ENCODE results near the gene PRSS57.
A peak's percentile ranks its signal among the peaks of the same experiment; 100 is the strongest.

Gene PRSS57

DNA sequence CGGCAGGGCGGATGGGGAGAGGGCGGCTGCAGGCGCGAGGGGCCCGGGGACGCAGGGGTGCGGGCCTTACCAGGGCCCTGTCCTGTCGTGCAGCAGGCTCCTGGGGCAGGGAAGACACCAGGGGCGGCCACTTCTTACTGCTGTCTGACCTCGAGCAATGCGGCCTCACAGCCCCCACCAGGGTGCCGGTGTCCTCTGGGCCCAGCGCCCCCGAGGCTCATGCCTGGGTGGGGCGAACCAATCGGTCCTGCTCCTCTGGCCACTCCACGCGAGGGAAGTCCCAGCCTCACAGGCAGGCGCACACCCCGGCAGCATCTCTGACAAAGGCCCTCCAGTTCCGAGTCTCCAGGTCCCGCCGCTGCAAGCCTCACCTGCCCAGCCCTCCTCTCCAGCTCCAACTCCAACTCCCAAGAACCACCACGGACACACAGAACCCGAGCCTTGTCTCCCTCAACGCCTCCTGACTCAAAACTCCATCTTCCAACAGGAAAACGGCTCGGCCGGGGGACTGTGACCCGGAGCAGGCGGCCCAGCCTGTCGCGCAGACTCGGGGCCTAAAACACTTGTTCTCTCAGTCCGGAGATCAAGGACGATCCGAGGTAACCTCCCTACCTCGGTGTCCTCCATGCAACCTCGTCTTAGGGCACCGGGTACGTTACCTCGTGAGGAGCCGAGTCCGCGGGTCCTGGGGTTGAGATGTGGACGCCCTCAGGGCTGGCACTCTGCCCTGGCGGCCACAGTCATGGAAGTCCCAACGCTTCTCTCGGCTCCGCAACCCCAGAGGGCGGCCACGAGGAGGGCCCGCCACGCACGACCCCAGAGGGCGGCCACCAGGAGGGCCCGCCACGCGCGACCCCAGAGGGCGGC is 49.1 kb downstream of the PRSS57 start:
- peaks cover 57% of the 10 kb centered on the region for H3K36me3 ChIP-seq

DNA sequence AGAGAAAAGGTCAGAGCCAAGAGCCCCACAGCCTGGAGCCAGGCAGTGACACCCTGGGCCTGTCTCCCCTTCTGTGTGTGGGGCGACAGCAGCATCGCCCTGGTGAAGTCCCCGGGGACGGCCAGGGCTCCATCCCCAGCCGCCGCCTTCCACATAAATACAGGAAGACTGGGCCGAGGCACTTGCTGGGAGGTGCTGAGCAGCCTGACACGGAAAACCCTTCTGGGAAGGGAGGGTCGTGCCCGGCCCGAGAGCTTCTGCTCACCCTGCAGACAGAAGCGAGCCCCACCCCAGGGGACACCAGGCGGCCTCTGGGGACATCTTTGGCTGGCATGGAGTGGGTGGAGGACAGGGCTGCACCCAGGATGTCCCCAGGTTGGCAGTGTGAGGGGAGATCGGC is 50.5 kb downstream of the PRSS57 start:
- H3K9ac ChIP-seq: peak overlapping the region; percentile 64
- H3K27ac ChIP-seq: peak overlapping the region; percentile 58
- no peaks in the 10 kb centered on the region for H3K9me3 ChIP-seq
- peak overlapping the region; percentile 39 for H3K4me3 ChIP-seq
- H3K4me1 ChIP-seq: peaks cover 49% of the 10 kb centered on the region
- peak overlapping the region; percentile 92 for H3K4me2 ChIP-seq
- no peak for TF ChIP-seq Cebpa-rat (IDR thresholded peaks at IDR 0.05)
- H3K36me3 ChIP-seq: peaks cover 44% of the 10 kb centered on the region
- H4K20me1 ChIP-seq: peaks cover 69% of the 10 kb centered on the region
- H3K27me3 ChIP-seq: no peaks in the 10 kb centered on the region

More for the DNA sequence above, 49.1 kb downstream of the PRSS57 start:
- 0 out of 2 replicates have a peak overlapping the region, but pooled peaks have one; percentile 26 for H3K27ac ChIP-seq
- TF ChIP-seq Cebpa-rat (IDR thresholded peaks at IDR 0.05): no peak
- peaks cover 43% of the 10 kb centered on the region for H3K4me1 ChIP-seq
- H3K4me2 ChIP-seq: peak overlapping the region; percentile 92
- H3K9ac ChIP-seq: no peak overlapping the region
- H3K9me3 ChIP-seq: no peaks in the 10 kb centered on the region
- H4K20me1 ChIP-seq: peaks cover 72% of the 10 kb centered on the region
- H3K27me3 ChIP-seq: no peaks in the 10 kb centered on the region
- H3K4me3 ChIP-seq: no peak overlapping the region

DNA sequence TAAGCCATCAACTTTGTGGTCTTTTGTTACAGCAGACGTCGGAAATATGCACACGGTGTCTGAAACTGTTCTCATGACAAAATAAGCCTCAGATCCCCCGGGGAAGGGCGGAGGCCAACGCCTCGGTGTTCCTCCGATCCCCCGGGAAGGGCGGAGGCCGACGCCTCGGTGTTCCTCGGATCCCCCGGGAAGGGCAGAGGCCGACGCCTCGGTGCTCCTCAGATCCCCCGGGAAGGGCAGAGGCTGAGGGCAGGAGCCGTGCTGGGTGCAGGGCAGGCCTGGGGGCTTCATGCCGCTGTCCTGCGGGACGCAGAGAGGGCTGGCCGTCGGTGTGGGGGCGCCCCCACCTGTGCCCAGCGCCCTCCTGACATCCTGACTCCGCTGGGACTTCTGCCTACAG is 50.9 kb downstream of the PRSS57 start:
- TF ChIP-seq Cebpa-rat (IDR thresholded peaks at IDR 0.05): no peak
- peak overlapping the region; percentile 39 for H3K4me3 ChIP-seq
- H3K9ac ChIP-seq: peak overlapping the region; percentile 64
- peaks cover 40% of the 10 kb centered on the region for H3K36me3 ChIP-seq
- peak overlapping the region; percentile 58 for H3K27ac ChIP-seq
- peaks cover 65% of the 10 kb centered on the region for H4K20me1 ChIP-seq
- peaks cover 50% of the 10 kb centered on the region for H3K4me1 ChIP-seq
- H3K4me2 ChIP-seq: peak overlapping the region; percentile 92
- H3K9me3 ChIP-seq: no peaks in the 10 kb centered on the region
- H3K27me3 ChIP-seq: no peaks in the 10 kb centered on the region

DNA sequence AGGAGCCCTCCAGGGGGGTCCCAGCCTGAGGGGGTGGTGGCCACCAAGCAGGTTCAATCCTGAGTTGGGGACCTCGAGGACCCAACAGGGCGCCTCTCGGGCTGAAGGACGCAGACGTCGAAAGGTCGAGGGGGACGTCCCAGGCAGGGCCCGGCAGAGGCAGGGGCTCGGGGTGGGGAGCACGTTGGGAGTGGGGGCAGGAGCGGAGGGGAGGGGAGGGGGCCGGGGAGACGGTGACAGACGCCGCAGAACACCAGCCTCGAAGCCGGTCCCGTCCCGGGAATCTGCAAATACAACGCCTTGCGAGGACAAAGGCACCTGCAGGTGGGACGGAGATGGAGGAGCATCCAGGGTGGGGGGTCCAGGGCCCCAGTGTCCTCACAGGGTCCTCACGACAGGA is 51.5 kb downstream of the PRSS57 start:
- Histone ChIP-seq H4K20me1 (peaks cover 65% of the 10 kb centered on the region), H3K9ac (peak overlapping the region; percentile 64), H3K4me2 (peak overlapping the region; percentile 92), H3K9me3 (no peaks in the 10 kb centered on the region), H3K27me3 (no peaks in the 10 kb centered on the region), H3K4me1 (peaks cover 56% of the 10 kb centered on the region), H3K27ac (peak overlapping the region; percentile 58), H3K4me3 (peak overlapping the region; percentile 39), H3K36me3 (peaks cover 33% of the 10 kb centered on the region)
- no peak for TF ChIP-seq Cebpa-rat (IDR thresholded peaks at IDR 0.05)

DNA sequence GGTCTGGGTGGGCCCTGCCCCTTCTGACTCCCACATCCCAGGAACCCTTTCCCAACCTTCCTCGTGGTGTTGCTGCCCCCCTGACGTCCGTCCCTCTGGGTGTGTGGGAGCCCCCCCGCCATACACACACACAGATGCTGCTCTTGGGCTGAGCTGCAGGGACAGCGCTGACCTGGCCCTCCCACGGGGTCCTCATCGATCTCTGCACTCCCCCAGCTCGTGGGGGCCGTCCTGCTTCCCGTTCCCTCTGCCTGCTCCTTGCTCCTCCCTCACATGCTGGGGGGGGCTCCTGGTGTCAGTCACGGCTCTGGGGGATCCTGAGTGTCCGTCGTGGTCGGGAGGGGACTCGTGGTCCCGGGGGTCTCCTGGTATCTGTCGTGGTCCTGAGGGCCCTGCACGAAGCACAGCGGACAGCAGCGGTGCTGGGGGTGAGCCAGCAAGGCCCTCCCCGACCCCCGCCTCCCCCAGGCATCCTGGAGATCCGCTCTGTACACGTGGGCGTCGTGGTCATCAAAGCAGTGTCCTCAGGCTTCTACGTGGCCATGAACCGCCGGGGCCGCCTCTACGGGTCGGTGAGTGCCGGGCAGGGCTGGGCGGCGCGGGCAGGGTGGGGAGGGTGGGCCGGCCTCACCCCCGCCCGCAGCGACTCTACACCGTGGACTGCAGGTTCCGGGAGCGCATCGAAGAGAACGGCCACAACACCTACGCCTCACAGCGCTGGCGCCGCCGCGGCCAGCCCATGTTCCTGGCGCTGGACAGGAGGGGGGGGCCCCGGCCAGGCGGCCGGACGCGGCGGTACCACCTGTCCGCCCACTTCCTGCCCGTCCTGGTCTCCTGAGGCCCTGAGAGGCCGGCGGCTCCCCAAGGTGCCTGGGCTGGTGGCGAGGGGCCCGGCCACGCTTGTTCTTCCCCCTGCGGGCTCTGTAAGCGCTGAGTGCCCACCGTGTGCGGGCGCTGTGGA is 52.2 kb downstream of the PRSS57 start:
- Histone ChIP-seq H3K9me3 (no peaks in the 10 kb centered on the region), H3K27ac (peak overlapping the region; percentile 26; the same call in 1 of the 2 replicates), H3K4me2 (peak overlapping the region; percentile 92), H3K36me3 (peaks cover 26% of the 10 kb centered on the region), H3K9ac (no peak overlapping the region), H3K4me3 (no peak overlapping the region), H3K27me3 (no peaks in the 10 kb centered on the region), H3K4me1 (peaks cover 63% of the 10 kb centered on the region), H4K20me1 (peaks cover 65% of the 10 kb centered on the region)
- no peak for TF ChIP-seq Cebpa-rat (IDR thresholded peaks at IDR 0.05)

DNA sequence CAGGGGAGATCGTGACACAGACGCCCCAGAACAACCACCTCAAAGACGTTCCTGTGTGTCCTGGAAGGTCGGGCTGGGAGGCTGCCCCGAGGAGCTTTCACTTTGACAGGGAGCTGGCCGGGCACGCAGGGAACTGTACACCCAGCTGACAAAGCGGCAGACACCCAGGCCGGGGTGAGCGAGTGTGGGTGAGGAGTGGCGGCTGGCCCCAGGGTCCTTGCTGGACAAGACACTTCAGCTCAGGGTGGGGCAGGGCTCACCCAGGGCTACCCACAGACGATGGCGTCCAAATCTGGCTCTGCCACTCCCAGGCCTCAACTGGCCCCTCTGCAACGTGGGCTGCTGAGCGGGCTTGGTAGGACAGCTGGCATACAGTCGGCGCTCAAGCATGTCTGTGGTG is 53.5 kb downstream of the PRSS57 start:
- no peak for TF ChIP-seq Cebpa-rat (IDR thresholded peaks at IDR 0.05)
- Histone ChIP-seq H3K9ac (no peak overlapping the region), H3K4me2 (peak overlapping the region; percentile 19; the same call in 1 of the 2 replicates), H4K20me1 (peaks cover 51% of the 10 kb centered on the region), H3K4me3 (no peak overlapping the region), H3K27ac (no peak overlapping the region), H3K36me3 (peaks cover 13% of the 10 kb centered on the region), H3K27me3 (no peaks in the 10 kb centered on the region), H3K9me3 (no peaks in the 10 kb centered on the region), H3K4me1 (peaks cover 77% of the 10 kb centered on the region)

DNA sequence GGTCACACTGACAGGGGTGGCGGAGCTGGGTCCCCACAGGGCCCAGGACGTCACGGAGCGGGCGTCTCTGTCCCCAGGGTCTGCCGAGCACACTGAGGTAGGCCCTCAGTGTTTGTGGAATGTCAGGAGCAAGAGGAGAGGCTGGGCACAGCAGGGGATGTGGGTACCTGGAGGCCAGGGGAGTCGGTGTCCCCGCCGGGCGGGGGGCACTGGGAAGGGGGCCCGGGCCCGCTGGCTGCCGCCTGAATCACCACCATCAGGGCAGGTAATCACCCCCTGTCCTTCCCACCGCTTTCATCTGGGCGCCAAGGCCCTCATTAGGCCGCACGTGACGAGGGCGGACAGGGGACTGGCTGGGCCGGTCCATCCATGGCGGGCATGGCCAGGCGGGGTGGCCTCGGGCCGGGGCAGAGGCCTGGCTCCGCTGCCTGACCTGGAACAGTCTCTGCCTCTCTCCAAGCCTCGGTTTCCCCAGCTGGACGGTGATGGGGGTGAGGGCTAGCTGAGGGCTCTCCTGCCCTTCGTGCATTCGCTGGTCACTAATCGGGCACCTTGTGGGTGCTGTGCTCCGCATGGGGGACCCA is 54.6 kb downstream of the PRSS57 start:
- Histone ChIP-seq H3K4me3 (no peak overlapping the region), H3K27ac (no peak overlapping the region), H3K9me3 (no peaks in the 10 kb centered on the region), H3K27me3 (no peaks in the 10 kb centered on the region), H3K36me3 (peaks cover 3% of the 10 kb centered on the region), H3K9ac (no peak overlapping the region), H3K4me1 (peaks cover 83% of the 10 kb centered on the region), H3K4me2 (0 out of 2 replicates have a peak overlapping the region, but pooled peaks have one; percentile 72), H4K20me1 (peaks cover 41% of the 10 kb centered on the region)
- no peak for TF ChIP-seq Cebpa-rat (IDR thresholded peaks at IDR 0.05)

DNA sequence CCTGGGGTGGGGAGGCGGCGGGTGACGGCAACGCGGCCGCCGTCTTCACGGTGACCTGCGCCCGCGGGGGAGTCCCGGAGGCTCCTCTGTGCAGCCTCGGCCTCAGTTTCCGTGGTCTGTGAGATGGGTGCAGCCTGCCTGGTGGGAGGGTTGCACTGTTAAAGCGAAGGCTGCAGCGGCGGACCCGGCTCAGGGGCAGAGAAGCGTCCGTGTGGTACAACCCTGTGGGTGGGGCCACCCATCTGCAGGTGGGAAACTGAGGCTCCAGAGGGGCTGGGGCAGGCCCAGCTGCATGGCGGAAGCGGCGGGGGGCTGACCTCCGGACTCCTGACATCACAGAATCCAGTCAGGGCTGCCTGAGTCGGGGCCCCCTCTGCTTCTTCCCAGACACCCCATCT is 55.1 kb downstream of the PRSS57 start:
- H3K4me3 ChIP-seq: no peak overlapping the region; the same call in 1 of the 2 replicates
- no peaks in the 10 kb centered on the region for H3K27me3 ChIP-seq
- H3K9me3 ChIP-seq: no peaks in the 10 kb centered on the region
- H3K9ac ChIP-seq: no peak overlapping the region
- peaks cover 83% of the 10 kb centered on the region for H3K4me1 ChIP-seq
- H3K4me2 ChIP-seq: peak overlapping the region; percentile 72
- no peak for TF ChIP-seq Cebpa-rat (IDR thresholded peaks at IDR 0.05)
- H4K20me1 ChIP-seq: peaks cover 36% of the 10 kb centered on the region
- no peak overlapping the region for H3K27ac ChIP-seq
- no peaks in the 10 kb centered on the region for H3K36me3 ChIP-seq

All from BLaER1 (cell line).